Nephron progenitor cell (in vitro differentiated cells): ENCODE results near the gene INPP4B.

ENCODE experiments used
- DNase-seq: peaks from one replicate; pipeline ENCODE4 v3.0.0; 2021
- H3K27ac Mint-ChIP-seq: 2 replicates; pipeline ENCODE4 v1.8.0; 2021; ENCODE audit warnings: mild to moderate bottlenecking, moderate library complexity, mixed read lengths
- H3K27me3 Mint-ChIP-seq: 2 replicates; pipeline ENCODE4 v1.8.0; 2021; ENCODE audit warnings: mild to moderate bottlenecking, low read depth, mixed read lengths; ENCODE audit not compliant: poor library complexity
- H3K36me3 Mint-ChIP-seq: 2 replicates; pipeline ENCODE4 v1.8.0; 2021; ENCODE audit warnings: low read depth, mixed read lengths
- H3K4me1 Mint-ChIP-seq: 2 replicates; pipeline ENCODE4 v1.8.0; 2021; ENCODE audit warnings: mixed read lengths
- H3K4me3 Mint-ChIP-seq: 2 replicates; pipeline ENCODE4 v1.8.0; 2021; ENCODE audit warnings: mild to moderate bottlenecking, moderate library complexity, mixed read lengths
- H3K9me3 Mint-ChIP-seq: 2 replicates; pipeline ENCODE4 v1.8.0; 2021; ENCODE audit warnings: mild to moderate bottlenecking, moderate library complexity, mixed read lengths
- CTCF ChIP-seq: fragments of 200-600 bp; sonication (generic); IDR thresholded peaks from 2 replicates; pipeline ENCODE4 v1.5.0; 2021; ENCODE audit warnings: antibody characterized with exemption

Gene INPP4B

GRCh38 chr4:142637614-142638013 is 208.5 kb downstream of the INPP4B start:
- H3K27ac Mint-ChIP-seq: no peak overlapping the region
- no peak overlapping the region for H3K4me3 Mint-ChIP-seq
- no peak for DNase-seq
- TF ChIP-seq CTCF: no peak
- no peaks in the 10 kb centered on the region for H3K36me3 Mint-ChIP-seq
- H3K4me1 Mint-ChIP-seq: no peaks in the 10 kb centered on the region
- no peaks in the 10 kb centered on the region for H3K27me3 Mint-ChIP-seq
- peaks cover 30% of the 10 kb centered on the region for H3K9me3 Mint-ChIP-seq

GRCh38 chr4:142631836-142632235 is 214.3 kb downstream of the INPP4B start:
- H3K4me1 Mint-ChIP-seq: no peaks in the 10 kb centered on the region
- H3K36me3 Mint-ChIP-seq: no peaks in the 10 kb centered on the region
- H3K4me3 Mint-ChIP-seq: no peak overlapping the region
- H3K27ac Mint-ChIP-seq: no peak overlapping the region
- TF ChIP-seq CTCF: no peak
- no peaks in the 10 kb centered on the region for H3K27me3 Mint-ChIP-seq
- H3K9me3 Mint-ChIP-seq: peaks cover 20% of the 10 kb centered on the region
- DNase-seq: no peak

GRCh38 chr4:142615324-142615665 is 230.8 kb downstream of the INPP4B start:
- no peaks in the 10 kb centered on the region for H3K4me1 Mint-ChIP-seq
- H3K4me3 Mint-ChIP-seq: no peak overlapping the region
- H3K27ac Mint-ChIP-seq: no peak overlapping the region
- no peak for TF ChIP-seq CTCF
- H3K9me3 Mint-ChIP-seq: peaks cover 12% of the 10 kb centered on the region
- no peaks in the 10 kb centered on the region for H3K27me3 Mint-ChIP-seq
- DNase-seq: no peak
- no peaks in the 10 kb centered on the region for H3K36me3 Mint-ChIP-seq

GRCh38 chr4:142614621-142615323 is 231.3 kb downstream of the INPP4B start:
- H3K4me1 Mint-ChIP-seq: no peaks in the 10 kb centered on the region
- H3K4me3 Mint-ChIP-seq: no peak overlapping the region
- no peaks in the 10 kb centered on the region for H3K27me3 Mint-ChIP-seq
- no peak for TF ChIP-seq CTCF
- no peaks in the 10 kb centered on the region for H3K36me3 Mint-ChIP-seq
- DNase-seq: no peak
- H3K9me3 Mint-ChIP-seq: peaks cover 12% of the 10 kb centered on the region
- no peak overlapping the region for H3K27ac Mint-ChIP-seq

- no peak overlapping the region for H3K27ac Mint-ChIP-seq
- no peaks in the 10 kb centered on the region for H3K4me1 Mint-ChIP-seq
- no peak for TF ChIP-seq CTCF
- H3K27me3 Mint-ChIP-seq: no peaks in the 10 kb centered on the region
- DNase-seq: no peak
- H3K9me3 Mint-ChIP-seq: peaks cover 31% of the 10 kb centered on the region
- H3K36me3 Mint-ChIP-seq: peaks cover 9% of the 10 kb centered on the region
- H3K4me3 Mint-ChIP-seq: no peak overlapping the region
Measured at GRCh38 chr4:142607976-142608375, 238.1 kb downstream of the INPP4B start.

- no peak for DNase-seq
- Mint-ChIP-seq H3K27ac (no peak overlapping the region), H3K9me3 (peaks cover 42% of the 10 kb centered on the region), H3K4me1 (no peaks in the 10 kb centered on the region), H3K4me3 (no peak overlapping the region), H3K27me3 (no peaks in the 10 kb centered on the region), H3K36me3 (peaks cover 21% of the 10 kb centered on the region)
- TF ChIP-seq CTCF: no peak
Measured at GRCh38 chr4:142600952-142601351, 245.1 kb downstream of the INPP4B start.
